NCI-H128 (cell line): ENCODE data around the gene PRTG.
"Not testable (repeated sequence)": the region's sequence is repeated elsewhere in the genome, so short reads cannot be mapped to it uniquely, and the experiment has no call there.

Source experiments
- DNase-seq: peaks from one replicate; lab custom pipeline; 2025; ENCODE audit not compliant: unreplicated experiment; lab: John Stamatoyannopoulos, UW

PRTG gene

DNA sequence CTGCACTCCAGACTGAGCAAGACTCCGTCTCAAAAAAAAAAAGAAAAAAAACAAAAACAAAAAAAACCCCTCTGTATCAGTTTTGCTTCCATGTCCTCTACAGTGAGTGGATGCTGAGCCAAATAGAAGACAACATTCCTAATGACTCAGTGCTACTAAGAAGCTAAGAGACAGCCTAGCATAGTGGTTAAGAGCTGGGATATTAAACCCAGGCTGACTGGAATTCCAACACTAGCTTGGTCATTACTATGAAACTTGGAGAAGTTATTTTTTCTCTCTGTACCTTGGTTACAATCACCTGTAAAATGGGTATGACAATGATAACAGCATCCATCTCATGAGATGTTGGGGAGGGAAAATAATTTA lies 93.9 kb downstream of the PRTG start:
- DNase-seq: no peak

DNA sequence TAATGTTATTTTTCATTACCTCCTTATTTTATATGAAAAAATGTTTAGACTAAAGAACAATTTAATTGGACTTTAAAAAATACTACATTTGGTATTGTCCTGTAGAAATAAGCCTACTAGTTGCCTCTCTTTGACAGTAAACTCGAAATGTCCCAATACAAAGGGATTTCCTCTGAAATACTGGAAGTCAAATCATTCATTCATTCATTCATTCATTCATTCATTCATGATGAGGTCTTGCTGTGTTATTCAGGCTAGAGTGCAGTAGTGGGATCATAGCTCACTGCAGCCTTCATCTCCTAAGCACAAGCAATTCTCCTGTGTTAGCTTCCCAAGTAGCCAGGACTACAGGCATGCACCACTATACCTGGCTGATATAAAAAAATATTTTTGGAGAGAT lies 104.2 kb downstream of the PRTG start:
- no peak for DNase-seq

DNA sequence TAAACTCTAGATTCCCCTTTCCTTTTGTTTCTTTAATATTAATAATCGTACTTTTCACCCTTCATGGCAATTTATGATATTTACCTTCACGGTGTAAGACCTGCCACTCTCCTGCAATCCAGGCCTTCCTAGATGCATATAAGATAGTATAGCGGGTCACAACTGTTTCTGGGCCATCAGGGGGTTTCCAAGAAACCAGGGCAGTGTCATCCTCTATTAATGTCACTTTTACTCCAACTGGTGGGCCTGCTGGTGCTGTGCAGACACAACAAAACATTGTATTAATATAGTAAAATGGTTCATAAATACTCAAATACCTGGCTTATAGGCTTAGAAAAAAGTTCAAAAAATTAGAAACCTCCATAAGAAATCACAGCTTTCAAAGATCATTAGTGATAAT lies 105.9 kb downstream of the PRTG start:
- no peak for DNase-seq

DNA sequence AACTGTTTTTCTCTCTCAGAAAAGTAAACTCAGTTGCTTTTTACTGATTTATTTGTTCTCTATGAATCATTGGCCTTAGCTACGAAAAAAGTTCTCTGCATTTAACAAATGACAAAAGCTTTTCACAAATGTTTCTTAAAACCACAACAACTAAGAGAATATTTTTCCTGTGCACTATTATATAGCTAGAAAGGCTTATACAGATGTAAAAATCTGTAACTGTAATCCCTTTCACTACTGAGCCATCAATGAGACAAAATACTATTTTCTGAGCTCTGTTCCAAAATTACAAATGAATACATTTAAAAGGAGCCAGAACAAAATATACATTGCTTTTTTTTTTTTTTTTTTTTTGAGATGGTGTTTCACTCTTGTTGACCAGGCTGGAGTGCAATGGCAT lies 109.2 kb downstream of the PRTG start:
- no peak for DNase-seq

DNA sequence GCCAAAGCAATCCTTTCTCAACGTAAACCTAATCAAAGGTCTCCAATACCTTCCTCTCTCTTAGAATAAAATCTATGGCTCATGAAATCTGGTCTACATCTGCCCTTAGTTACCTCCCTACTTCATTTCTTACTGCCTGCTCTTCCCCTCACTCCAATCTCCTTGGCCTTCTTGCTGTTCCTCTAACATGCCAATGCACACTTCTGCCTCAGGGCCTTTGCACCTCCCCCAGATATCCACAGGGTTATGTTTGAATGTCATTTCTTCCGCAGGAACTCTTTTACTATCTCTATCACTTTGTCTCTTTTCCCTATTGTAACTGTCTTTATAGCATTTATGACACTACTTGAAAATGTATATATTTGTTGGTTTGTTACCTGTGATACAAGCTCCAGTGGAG lies 110.5 kb downstream of the PRTG start:
- no peak for DNase-seq

DNA sequence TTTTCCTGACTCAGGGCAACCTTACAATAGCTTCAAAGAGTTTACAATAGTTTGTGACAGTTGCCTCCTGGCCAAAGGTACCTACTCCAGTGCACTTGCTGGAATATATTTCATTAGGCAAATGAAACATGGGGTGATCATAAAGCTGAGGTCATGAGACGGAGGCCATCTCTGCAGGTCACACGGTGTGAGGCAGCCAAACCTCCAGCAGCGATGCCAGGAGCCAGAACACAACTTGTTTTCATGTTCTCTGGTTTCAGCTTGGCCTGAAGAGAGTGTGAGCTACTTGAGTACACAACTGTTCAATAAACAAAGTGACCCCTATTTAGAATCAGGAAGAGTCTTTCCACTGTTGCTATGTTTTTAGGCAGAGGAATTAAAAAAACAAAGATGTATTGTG lies 112.1 kb downstream of the PRTG start:
- DNase-seq: no peak

DNA sequence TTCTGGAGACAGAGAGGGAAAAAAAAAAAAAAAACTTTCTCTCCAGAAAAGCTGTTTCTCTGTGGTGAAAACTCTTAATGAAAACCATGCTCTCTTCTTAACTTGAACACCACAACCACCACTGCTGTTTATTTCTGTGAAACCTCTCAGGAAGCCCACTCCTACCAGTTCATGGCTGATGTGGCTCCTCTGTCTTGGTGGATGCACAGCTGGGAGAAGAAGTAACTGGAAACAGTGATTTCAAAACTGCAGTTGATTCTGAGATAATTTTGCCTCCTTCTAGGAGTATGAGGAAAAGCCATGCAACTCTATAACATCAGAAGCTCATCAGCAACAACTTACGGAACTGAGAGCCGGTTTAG lies 114.6 kb downstream of the PRTG start:
- no peak for DNase-seq

DNA sequence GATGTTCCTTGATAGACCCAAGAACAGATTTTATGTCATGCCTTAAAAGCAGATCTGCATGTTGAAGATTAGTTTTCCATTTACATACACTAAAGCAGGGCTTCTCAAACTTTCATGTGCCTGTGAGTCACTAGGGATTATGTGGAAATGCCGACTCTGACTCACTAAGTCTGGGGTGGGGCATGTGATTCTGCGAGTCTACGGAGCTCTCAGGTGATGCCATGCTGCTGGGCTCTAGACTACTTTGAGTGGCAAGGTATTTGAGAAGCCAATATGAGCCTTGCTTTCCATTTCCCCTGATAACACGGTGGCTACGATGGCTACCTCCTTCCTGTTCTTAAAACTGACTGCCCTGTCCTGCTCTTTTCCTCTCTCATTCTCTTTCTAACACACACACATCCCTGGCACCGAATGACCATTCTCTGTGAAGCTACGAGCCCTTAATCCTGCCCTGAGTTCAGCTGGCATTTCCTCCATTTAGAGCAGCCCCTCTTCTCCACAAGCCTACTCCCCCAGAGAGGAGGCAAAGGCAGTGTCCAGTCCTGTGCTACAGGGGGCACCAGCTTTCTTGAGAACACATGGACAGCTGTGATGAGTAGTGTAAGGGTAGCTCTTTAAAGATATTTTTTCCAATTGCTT lies 115.1 kb downstream of the PRTG start:
- DNase-seq: no peak

DNA sequence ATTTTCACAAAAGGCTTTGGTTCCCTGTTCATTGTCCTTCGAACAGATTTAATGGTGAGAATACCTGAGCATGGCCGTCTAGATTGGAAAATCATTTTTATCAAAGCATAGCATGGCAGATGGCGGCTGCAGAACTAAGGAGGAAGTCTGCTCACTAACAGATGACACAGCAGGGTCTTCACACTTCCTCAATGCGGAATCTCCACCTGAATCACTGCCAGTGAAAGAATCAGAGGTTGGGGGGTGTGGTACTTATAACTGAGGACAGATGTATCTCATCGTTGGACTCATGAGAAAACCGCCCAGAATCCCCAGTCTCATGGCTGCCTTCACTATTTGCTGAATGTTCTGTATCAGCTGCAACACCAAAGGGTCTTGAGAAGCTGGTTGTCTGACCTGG lies 123.2 kb downstream of the PRTG start:
- DNase-seq: no peak

DNA sequence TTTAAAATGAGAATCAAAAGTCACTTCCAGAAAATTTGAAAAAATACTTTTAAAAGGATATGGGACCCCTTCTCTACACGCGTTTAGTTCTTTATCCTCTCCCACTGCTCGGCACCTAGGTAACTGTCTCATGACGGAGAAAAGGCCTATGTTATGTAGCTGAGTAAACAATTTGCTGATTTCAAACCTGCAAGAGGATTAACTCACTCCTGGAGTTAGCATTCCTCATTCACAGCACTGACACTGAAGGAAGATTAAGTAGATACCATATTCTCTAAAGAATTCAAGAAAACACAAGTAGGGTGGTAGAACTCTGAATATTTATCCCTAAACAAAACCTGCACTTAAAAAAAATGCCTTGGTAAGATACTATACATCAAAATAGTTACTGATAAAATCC lies 124.6 kb downstream of the PRTG start:
- no peak for DNase-seq

DNA sequence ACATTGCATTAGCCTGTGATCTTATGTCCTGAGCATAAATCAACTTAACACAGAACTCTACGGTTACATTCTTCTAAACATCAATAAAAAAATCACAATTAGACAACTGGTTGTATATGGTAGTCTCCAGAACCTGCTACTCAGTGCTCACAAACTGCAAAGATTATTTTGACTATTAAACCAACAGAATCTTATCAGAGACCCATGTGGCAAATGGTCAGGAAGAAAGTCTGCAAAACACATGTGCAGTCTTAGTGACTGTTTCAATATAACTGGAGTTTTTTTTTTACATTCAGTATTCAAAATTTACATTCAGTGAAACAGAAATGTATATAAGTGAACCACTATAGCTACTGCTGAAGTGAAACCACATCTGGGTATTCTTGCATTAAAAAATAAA lies 127.5 kb downstream of the PRTG start:
- DNase-seq: no peak

DNA sequence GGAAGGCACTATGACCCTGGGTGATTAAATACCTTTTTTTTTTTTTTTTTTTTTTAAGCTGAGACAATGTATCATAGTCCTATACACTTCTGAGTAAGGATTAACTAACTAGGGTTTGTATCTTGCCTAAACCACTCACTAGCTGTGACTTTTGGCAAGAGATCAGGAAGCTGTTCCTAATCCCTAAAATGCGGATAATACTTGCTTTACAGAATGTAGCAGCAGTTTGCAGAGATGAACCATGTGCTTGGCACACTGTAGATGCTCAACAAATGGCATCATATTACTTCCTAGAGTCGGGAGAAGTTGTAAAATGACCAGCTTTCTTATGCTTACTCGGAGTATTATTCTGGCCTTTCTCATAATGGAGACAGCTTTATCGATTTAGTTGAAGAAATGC lies 129.2 kb downstream of the PRTG start:
- DNase-seq: no peak

DNA sequence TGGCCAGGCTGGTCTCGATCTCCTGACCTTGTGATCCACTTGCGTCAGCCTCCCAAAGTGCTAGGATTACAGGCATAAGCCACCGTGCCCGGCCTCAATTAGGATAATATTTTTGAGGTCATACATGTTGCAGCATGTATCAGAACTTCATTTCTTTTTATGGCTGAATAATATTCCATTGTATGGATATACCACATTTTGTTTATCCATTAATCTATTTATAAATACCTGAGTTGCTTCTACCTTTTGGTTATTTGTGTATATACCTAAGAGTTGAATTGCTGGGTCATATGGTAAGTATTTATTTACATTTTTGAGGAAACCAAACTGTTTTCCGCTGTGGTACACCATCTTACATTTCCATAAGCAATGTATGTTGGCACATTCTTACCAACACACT lies 136.7 kb downstream of the PRTG start:
- DNase-seq: no peak

DNA sequence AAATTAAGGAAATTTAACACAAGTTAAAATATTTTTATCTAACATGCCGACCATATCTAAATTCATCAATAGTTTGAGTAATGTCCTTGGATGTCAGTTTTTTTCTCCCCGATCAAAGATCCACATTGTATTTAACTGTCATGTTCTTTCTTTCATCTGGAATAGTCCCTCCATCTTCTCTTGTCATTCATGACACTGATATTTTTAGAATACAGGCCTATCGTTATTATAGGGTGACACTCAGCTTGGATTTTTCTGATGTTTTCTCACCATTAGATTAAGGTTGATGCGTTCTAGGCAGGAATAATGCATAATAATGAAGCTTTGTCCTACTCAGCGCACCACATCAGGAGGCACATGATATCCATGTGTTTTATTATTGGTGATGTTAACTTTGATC lies 141.6 kb downstream of the PRTG start:
- no peak for DNase-seq

DNA sequence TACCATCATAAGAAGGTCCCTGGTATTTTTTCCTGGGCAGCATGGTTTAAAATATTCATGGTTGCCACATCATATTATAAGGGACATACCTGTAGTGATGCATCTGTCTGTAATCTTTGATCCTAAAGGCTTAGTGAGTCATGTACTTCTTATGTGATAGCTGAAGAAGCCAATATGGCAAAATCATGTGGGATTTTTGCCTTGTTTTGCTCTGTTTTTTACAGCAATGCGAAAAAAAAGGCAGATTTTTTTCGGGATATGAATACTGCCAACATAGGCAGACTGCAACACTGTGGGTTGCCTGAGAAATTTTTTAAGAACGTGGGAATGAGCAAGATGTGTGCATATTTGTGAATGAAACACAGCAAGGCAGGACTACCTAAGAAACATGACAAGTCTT lies 143.5 kb downstream of the PRTG start:
- no peak for DNase-seq

DNA sequence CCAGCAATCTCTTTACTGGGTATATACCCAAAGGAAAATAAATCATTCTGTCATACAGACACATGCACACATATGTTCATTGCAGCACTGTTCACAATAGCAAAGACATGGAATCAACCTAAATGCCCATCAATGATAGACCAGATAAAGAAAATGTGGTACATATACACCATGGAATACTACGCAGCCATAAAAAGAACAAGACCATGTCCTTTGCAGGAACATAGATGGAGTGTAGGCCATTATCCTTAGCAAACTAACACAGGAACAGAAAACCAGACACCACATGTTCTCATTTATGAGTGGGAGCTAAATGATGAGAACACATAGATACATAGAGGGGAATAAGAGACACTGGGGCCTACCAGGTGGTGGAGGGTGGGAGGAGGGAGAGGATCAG lies 149.9 kb downstream of the PRTG start:
- not testable (repeated sequence) for DNase-seq

DNA sequence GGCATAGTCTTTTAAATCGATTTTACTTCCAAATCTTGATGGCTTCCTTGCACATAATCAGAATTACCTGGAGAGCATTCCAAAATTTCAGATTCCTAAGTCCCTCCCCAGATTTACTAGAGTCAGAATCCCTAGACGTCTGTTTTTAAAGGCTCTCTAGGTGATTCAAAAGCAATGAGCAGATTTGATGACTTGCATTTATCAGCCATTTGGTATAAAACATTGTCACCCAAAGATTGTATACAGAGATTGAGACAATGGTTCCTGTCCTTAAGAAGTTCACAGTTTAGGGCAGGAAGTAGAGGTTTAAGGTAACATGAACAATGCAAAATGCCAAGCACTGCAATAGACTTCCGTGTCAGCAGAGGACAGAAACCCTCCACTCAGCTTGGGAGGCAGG lies 152.2 kb downstream of the PRTG start:
- no peak for DNase-seq

DNA sequence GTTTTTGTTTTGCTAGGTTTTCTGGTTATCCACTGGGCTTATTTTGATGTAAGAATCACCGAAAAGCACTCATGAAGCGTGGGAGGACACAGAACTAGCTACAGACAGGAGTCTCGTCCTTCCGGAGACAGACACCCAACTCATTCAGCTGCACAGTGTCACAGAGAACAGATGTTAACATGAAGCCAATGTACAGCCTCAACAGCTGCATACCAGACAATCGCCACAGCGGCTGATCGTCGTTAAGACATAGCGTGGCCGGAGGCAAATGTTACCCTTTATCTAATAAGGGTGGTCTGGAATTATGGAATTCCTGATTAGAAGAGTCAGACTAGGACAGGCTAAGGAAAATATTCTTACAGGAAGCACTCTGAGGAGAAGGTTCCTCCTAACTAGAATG lies 153.7 kb downstream of the PRTG start:
- no peak for DNase-seq

DNA sequence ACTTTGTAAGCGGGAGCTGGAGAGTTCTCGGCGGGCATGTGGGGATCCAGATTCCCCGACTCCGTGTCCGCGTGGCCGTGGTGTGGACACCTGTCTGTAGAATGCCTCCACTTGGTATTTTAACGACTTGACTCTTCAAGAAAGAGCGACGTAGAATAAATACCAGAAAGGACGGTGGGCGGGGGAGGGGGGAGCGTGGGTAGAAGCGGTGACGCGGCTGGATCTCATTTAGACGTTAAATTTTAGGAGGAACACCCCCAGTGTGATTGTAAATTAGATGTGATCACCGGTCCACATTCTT lies 154.2 kb downstream of the PRTG start:
- DNase-seq: no peak

DNA sequence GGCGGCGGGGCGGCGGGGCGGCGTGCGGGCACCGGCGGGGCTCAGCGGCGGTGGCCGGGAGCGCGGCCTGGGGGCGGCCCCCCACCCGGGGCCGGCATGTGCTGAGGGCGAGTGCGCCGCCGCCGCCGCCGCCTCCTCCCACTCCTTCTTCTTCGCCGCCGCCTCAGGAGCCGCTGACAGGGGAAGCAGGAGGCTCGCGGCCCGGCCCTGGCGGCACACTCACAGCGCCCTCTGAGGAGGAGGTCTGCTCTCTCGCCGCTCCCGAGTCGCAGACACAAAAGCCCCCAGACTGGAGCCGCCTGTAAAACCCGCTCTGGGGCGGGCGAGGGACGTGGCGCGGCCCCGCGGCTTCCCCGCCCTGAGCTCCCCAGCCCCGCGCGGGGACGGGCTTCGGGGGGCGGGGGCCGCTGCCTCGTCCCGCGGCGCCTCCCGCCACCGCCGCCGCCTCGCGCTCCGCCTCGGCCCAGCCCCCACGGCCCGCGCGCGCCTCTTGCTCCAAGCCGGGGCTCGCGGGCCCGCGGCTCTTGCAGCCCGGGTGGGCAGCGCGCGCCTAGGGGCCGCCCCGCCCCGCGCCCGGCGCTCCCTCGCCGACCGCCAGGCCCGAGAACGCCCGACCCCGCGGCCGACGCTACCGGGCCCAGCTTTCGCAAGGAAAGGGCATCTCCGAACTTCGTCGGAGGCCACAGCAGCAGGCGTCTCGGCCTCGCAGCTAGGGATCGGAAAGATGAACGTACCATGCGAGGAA lies 154.7 kb downstream of the PRTG start, which contains the start of gene PYGO1:
Gene PYGO1 (minus strand): TSS at position 276 of the 745 bp plus-strand sequence. CDS start 462 bp downstream, outside the sequence.
- DNase-seq: no peak

DNA sequence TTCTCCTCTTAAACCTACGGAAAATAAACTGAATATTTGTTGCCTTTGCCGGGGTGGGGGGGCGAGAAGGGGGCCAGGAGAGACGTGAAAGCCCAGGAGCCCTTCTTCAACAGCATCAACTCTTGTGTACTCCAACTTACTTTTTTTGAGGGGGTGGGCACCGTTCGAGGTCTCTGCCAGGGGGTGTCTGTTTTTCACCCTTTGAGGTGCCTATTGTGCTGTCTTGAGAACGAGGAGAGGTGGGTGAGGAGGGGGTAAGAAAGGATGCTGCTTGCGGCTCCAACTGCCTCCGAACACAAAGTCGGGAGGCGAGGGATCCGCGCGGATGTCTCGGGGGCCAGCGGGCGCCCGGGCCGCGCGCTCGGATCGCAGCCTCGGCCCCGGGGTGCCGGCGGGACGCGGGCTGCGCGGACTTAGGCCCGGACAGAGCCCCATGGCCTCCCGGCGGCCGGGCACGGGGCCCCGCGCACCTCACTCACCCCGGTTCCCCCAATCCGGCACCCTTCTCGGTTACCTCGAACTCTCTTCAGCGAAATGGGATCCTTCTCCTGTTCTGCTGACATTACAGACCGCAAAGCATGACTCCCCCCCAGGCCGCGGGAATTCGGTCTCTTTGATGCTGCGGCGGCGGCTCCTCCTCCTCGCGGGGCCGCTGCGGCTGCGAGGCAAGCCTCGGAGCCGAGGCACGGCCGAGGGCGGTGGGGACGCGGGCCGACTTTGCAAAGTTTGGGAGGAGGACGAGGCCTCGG lies 155.5 kb downstream of the PRTG start:
- DNase-seq: no peak

DNA sequence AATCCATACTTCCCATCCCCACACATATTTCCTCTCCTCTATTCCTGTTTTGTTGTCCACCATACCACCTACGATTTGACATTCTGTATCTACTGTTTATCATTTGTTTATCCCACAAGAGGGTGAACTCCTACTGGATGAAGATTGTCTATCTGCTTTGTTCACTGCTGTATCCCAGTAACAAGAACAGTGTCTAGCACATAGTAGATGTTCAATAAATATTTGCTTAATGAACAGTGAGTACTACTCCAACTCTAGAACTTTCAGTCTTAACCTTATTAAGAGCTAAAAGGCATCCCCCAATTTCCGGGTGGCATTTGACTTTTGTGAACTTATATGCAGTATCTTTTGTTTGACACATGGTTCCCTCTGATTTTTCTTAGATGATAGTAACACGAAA lies 156.1 kb downstream of the PRTG start:
- no peak for DNase-seq

DNA sequence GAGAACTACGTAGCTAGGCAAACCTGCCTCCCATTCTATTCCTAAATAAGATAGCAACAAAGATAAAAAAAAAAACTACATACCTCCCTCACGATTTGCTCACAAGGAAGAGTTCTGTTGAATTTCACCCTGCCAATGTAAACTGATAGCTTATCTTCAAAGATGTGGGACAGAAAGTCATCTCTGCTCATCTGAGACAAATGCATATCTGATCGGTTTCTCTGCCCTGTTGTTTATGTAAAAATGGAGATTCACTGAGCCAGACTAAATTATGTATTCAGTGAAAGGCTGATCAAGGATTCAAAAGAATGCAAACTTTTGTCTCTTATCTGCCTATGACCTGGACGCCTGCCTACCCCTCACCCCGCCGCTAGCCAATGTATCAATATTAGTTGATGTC lies 166.0 kb downstream of the PRTG start:
- DNase-seq: no peak
